Measurements from ENCODE around the gene PDE4D. TPM values are rescaled to one million over a fixed set of nuclear protein-coding genes. Genes with fewer than 3 reads are reported as not detected.

The PDE4D gene
- total RNA-seq, 1 experiment from 2014 or later, result 6.5 TPM

GRCh38 chr5:59037453-59037852 lies 856.1 kb downstream of the PDE4D start:
- no peak for DNase-seq (ENCODE audit: low spot score)
- TSS peak; percentile 35 for BruUV-seq (replicated peaks)
- ChIA-PET POLR2A (ENCODE audit: low non-redundant PET) (no interaction called here), CTCF (no interaction called here)
- Histone ChIP-seq H3K36me3 (ENCODE audit: insufficient read depth, low read length, poor library complexity, severe bottlenecking) (no peaks in the 10 kb centered on the region), H3K4me1 (ENCODE audit: insufficient read depth, low read length, poor library complexity, severe bottlenecking) (peaks cover 42% of the 10 kb centered on the region), H3K27me3 (replicated peaks; ENCODE audit: insufficient read depth, low read depth, low read length, poor library complexity) (no peaks in the 10 kb centered on the region), H3K9me3 (ENCODE audit: low read depth, low read length, poor library complexity, severe bottlenecking) (no peaks in the 10 kb centered on the region), H3K27ac (ENCODE audit: low read depth, low read length, poor library complexity, severe bottlenecking) (no peak overlapping the region), H3K4me3 (ENCODE audit: low read depth, low read length, poor library complexity, severe bottlenecking) (peak overlapping the region; percentile 72)
- TF ChIP-seq EZH2 (IDR thresholded peaks at IDR 0.05; ENCODE audit: borderline replicate concordance, low read depth, low read length, poor library complexity, severe bottlenecking) (no peak), CTCF (conservative IDR thresholded peaks at IDR 0.05; ENCODE audit: low read depth, low read length) (no peak)
- intact Hi-C loops (cut with micrococcal nuclease; ENCODE audit: unreplicated experiment), result no loop called here

GRCh38 chr5:59037041-59037440 lies 856.5 kb downstream of the PDE4D start:
- H3K27me3 ChIP-seq (replicated peaks; ENCODE audit: insufficient read depth, low read depth, low read length, poor library complexity), result no peaks in the 10 kb centered on the region
- intact Hi-C loops (cut with micrococcal nuclease; ENCODE audit: unreplicated experiment), result no loop called here
- no peak for DNase-seq (ENCODE audit: low spot score)
- BruUV-seq (replicated peaks), result no TSS peak
- ChIA-PET CTCF (interaction anchor here (3.3 kb wide), 1 partner anchor 137 kb away, joined by 14 read pairs; no protein-coding TSS in a partner anchor), POLR2A (ENCODE audit: low non-redundant PET) (no interaction called here)
- no peaks in the 10 kb centered on the region for H3K9me3 ChIP-seq (ENCODE audit: low read depth, low read length, poor library complexity, severe bottlenecking)
- H3K27ac ChIP-seq (ENCODE audit: low read depth, low read length, poor library complexity, severe bottlenecking), result no peak overlapping the region
- H3K4me1 ChIP-seq (ENCODE audit: insufficient read depth, low read length, poor library complexity, severe bottlenecking), result peaks cover 42% of the 10 kb centered on the region
- H3K4me3 ChIP-seq (ENCODE audit: low read depth, low read length, poor library complexity, severe bottlenecking), result peak overlapping the region; percentile 72
- TF ChIP-seq EZH2 (IDR thresholded peaks at IDR 0.05; ENCODE audit: borderline replicate concordance, low read depth, low read length, poor library complexity, severe bottlenecking) (no peak), CTCF (conservative IDR thresholded peaks at IDR 0.05; ENCODE audit: low read depth, low read length) (no peak)
- H3K36me3 ChIP-seq (ENCODE audit: insufficient read depth, low read length, poor library complexity, severe bottlenecking), result no peaks in the 10 kb centered on the region

GRCh38 chr5:59036274-59036961 lies 857.1 kb downstream of the PDE4D start:
- BruUV-seq (replicated peaks), result no TSS peak
- no peaks in the 10 kb centered on the region for H3K9me3 ChIP-seq (ENCODE audit: low read depth, low read length, poor library complexity, severe bottlenecking)
- no peaks in the 10 kb centered on the region for H3K27me3 ChIP-seq (replicated peaks; ENCODE audit: insufficient read depth, low read depth, low read length, poor library complexity)
- peaks cover 42% of the 10 kb centered on the region for H3K4me1 ChIP-seq (ENCODE audit: insufficient read depth, low read length, poor library complexity, severe bottlenecking)
- POLR2A ChIA-PET (ENCODE audit: low non-redundant PET), result interaction anchor here (0.6 kb wide), 1 partner anchor 91 kb away, joined by 3 read pairs; no protein-coding TSS in a partner anchor
- TF ChIP-seq EZH2 (IDR thresholded peaks at IDR 0.05; ENCODE audit: borderline replicate concordance, low read depth, low read length, poor library complexity, severe bottlenecking) (no peak), CTCF (conservative IDR thresholded peaks at IDR 0.05; ENCODE audit: low read depth, low read length) (no peak)
- peak overlapping the region; percentile 78 for H3K27ac ChIP-seq (ENCODE audit: low read depth, low read length, poor library complexity, severe bottlenecking)
- intact Hi-C loops (cut with micrococcal nuclease; ENCODE audit: unreplicated experiment), result no loop called here
- peak overlapping the region; percentile 72 for H3K4me3 ChIP-seq (ENCODE audit: low read depth, low read length, poor library complexity, severe bottlenecking)
- DNase-seq (ENCODE audit: low spot score), result peak; percentile 59
- H3K36me3 ChIP-seq (ENCODE audit: insufficient read depth, low read length, poor library complexity, severe bottlenecking), result no peaks in the 10 kb centered on the region
- CTCF ChIA-PET, result interaction anchor here (3.3 kb wide), 1 partner anchor 138 kb away, joined by 14 read pairs; no protein-coding TSS in a partner anchor
